Stimulated activated CD4-positive, alpha-beta T cell treated with anti-CD3 and anti-CD28 coated beads, Interleukin-1b, Interleukin-23, amount 100 ng/mL, for 24 hours (primary cell): ENCODE measurements around the gene COMMD7.
"Not testable (repeated sequence)": the region's sequence is repeated elsewhere in the genome, so short reads cannot be mapped to it uniquely, and the experiment has no call there.

Experiments
- DNase-seq, 4 experiments: peaks; one replicate each; pipeline ENCODE4 v3.0.0-alpha.2; 2020; ENCODE audit warnings: low read depth in 4 of 4, low spot score in 1 of 4

Gene COMMD7

DNA sequence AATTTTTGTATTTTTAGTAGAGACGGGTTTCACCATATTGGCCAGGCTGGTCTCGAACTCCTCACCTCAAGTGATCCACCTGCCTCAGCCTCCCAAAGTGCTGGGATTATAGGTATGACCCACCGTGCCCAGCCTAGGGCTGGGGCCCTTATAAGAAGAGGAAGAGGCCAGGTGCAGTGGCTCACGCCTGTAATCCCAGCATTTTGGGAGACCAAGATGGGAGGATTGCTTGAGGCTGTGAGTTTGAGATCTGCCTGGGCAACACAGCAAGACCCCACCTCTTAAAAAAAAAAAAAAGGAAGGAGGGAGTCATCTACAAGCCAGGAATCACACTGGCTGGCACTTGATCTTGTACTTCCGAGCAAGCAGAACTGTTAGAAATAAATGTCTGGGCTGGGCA, 13.9 kb downstream of the COMMD7 start:
- DNase-seq: not testable (repeated sequence)

- DNase-seq: not testable (repeated sequence)
These were observed 14.8 kb downstream of the COMMD7 start for GRCh38 chr20:32728435-32728834.

- DNase-seq: no peak
These were observed 15.6 kb downstream of the COMMD7 start for GRCh38 chr20:32727683-32728082.

- DNase-seq: no peak
These were observed 24.4 kb downstream of the COMMD7 start for GRCh38 chr20:32718749-32719348.

GRCh38 chr20:32711346-32711745, 31.9 kb downstream of the COMMD7 start:
- no peak for DNase-seq

- DNase-seq: no peak
These were observed 33.6 kb downstream of the COMMD7 start for GRCh38 chr20:32709632-32710121.

DNA sequence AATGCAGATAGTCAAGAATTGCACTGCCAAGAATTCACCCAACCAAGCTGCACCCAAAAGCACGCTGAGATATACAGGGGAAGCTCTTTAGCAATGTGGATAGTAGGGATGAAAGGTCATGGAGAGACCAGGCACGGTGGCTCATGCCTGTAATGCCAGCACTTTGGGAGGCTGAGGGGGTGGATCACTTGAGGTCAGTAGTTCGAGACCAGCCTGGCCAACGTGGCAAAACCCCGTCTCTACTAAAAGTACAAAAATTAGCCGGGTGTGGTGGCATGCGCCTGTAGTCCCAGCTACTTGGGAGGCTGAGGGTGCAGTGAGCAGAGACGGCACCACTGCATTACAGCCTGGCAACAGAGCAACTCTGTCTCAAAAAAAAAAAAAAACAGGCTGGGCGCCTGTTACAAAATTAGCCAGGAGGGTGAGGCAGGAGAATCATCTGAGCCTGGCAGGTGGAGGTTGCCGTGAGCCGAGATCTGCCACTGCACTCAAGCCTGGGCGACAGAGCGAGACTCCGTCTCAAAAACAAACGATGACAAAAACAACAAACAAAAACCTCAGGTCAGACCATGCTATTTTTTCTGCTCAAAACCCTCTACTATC, 34.1 kb downstream of the COMMD7 start:
- not testable (repeated sequence) for DNase-seq

DNA sequence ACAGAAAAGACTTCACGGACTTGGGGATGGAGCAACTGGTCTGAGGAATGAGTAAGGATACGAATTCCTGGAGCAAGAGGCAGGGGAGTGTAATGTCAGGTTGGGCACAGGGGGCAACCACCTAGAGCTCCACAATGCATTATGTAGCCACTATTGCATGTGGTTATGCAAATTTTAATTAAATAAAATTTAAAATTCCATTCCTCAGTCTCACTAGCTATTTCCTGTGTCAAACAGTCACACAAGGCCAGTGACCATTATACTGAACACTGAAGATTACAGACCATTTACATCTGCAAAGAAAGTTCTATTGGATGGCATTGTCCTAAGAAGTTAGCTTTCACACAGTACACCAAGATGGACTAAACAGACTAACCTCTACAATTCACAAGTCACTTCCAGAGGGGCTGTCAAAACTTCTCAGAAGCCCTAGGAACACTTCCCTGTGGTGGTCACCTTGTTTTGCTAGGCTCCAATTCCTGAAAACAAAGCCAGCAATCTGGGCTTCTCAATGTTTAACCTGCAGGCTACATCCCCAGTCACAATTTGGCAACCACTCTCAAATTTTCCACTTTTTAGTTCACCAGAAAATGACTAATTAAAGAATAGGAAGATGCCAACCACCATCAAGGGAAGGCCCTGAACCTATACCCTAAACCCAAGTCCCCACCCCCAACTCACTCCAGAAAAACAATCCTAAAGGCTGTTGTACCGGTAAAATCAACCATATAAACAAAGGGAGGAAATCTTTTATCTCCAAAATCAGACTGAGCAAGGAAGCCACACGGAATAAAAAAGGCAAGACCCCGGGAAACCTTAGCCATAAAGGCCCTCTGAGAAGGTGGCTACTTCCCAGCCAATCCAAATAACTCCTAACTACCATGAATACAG, 35.3 kb downstream of the COMMD7 start:
- DNase-seq: no peak

- no peak for DNase-seq
These were observed 36.8 kb downstream of the COMMD7 start for GRCh38 chr20:32706486-32706885.

GRCh38 chr20:32702706-32703425, 40.4 kb downstream of the COMMD7 start:
- DNase-seq: no peak

DNA sequence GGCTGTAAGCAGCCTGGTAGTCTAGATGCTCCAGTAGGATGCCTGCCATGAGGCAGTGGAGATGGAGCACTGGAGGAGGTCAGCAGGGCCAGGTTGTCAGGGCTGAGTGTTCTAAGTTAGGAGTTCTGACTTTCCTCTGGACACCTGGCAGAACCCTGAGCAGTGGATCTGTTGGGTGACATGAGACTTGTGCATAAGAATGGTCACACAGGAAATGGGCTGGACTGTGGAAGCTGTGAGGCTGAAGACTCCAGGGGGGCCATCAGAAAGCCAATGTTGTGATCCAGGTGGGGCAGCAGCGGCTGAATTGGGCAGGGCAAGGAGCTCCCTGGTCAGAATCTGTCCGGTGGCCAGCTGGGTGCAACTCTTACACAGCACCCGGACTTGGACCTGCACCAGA, 45.7 kb downstream of the COMMD7 start:
- no peak for DNase-seq

DNA sequence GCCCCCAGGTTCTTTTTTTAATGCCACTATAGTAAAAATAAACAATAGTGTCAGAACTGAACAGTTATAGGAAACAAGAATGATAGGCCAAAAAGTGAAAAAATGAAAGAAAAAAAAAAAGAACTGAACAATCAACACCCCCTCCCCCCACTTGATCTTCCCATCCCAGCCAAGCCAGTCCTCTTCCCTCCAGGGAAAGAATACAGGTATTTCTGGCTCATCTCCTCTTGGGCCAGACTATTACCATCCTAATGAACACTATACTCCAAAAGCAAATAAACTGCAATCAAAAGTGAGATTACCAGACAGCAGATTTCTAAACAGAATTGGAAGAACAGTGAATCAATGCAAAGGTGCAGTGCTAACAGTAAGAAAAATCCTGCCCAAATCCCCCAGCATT, 48.2 kb downstream of the COMMD7 start:
- no peak for DNase-seq

- DNase-seq: not testable (repeated sequence)
These were observed 54.3 kb downstream of the COMMD7 start for GRCh38 chr20:32688966-32689365.

DNA sequence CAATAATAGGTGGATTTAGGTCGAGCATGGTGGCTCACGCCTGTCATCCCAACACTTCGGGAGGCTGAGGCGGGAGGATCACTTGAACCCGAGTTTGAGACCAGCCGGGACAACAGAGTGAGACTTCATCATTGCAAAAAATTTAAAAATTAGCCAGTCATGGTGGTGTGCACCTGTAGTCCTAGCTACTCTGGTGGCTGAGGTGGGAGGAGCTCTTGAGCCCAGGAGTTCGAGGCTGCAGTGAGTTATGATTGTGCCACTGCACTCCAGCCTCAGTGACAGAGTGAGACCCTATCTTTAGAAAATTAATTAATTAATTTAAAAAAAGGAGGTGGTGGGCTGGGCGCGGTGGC, 56.1 kb downstream of the COMMD7 start:
- DNase-seq: no peak

GRCh38 chr20:32686530-32687179, 56.6 kb downstream of the COMMD7 start:
- DNase-seq: no peak

DNA sequence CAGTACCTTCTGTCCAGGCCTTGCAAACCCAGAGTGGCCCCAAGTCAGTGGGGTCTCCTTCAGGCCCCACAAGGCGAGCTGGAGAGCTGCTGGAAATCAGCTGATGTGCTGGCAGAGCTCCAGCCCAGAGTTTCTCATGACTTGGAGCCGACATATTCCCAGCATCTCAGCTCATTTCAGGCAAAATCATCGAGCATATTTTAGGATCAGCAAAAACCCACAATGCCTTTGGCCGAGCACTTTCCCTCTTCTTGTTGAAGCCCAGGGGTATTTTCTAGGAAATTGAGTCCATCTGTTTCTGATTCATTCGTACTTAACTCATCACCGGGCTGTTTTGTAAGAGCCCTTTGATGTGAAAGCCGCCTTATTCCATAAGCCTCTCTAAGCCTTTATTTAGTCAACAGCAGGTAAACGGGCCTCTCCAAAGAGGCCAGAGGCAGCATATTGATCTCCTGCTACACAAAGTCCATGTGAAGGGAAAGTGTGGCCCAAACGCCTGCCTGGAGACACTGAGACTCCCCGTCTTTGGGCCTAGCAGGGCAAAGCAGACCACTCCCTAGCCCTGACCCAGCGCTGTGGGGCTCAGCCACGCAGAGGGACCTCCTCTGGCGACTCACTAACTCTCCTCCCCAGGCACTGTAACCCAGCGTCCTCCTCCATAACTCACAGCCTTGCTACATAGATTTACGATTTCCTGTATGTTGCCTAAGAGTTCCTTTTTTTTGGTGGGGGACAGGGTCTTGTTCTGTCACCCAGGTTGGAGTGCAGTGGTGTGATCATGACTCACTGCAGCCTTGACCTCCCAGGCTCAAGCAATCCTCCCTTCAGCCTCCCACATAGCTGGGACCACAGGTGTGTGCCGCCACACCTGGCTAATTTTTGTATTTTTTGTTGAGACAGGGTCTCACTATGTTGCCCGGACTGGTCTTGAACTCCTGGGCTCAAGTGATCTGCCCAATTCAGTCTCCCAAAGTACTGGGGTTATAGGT, 57.4 kb downstream of the COMMD7 start:
- DNase-seq: no peak

GRCh38 chr20:32682508-32682987, 60.7 kb downstream of the COMMD7 start:
- DNase-seq: no peak

DNA sequence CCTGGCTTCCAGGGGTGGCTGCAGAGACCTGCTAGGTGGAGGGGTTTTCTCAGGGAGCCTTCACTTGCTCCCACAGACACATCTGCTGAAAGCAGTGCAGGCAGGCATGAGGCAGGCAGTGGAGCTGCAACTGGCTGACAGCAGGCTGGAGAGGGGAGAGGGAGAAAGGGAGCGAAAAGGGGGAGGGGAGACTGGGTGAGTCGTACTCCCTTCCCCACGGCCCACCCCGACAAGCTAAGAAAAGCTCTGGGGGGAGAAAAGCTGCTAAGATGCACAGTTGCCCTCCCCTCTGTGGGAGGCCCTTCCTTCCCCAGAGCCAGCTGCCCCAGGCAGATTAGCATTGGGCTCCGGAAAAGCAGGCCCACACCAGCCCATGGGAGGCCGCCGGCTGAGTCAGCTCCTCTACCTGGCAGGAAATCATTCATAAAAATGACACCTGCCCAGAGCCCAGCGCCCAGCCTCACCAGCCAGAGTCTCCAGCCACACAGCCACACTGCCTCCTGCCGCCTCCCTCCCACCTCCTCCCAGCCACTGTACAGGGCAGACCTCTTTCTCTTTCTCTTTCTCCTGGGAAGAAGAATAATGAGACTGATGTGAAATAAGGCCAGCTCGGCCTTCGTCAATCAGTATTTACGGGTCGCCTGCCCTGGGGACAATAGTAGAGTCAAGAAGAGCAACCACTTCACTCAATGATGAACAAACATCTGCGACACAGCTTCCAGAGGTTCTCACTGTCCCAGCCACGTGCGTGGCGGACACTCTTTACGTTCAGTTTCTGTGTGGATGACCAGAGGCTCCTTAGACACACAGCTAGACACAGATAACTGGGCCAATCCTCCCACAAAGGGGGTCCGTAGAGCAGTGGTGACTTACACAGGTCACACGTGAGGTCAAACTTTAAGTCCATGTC, 61.8 kb downstream of the COMMD7 start:
- DNase-seq: no peak
